Coronary artery (tissue), 2 donors: ENCODE data around the gene CD247.

Experiments used
- DNase-seq: peaks from one replicate; pipeline ENCODE4 v3.0.0-alpha.2; 2017; ENCODE audit warnings: low spot score
- H3K27ac ChIP-seq, 2 donors: fragments of 200-600 bp; sonication (generic); one replicate each; pipeline ENCODE4 v1.5.1; 2016 to 2019
- H3K4me3 ChIP-seq: fragments of 200-600 bp; sonication (generic); 2 replicates; pipeline ENCODE4 v1.5.1; 2016; ENCODE audit warnings: mild to moderate bottlenecking, moderate library complexity
- CTCF ChIP-seq: fragments of 200-600 bp; sonication (generic); IDR thresholded peaks from one replicate; pipeline ENCODE4 v1.5.1; 2019; ENCODE audit warnings: antibody characterized with exemption

CD247 gene

GRCh38 chr1:167446966-167447365 is 71.4 kb downstream of the CD247 start:
- no peak overlapping the region for H3K4me3 ChIP-seq
- DNase-seq = peak; percentile 1
- H3K27ac ChIP-seq = no peak overlapping the region
- no peak for TF ChIP-seq CTCF

GRCh38 chr1:167443757-167444156 is 74.6 kb downstream of the CD247 start:
- no peak for TF ChIP-seq CTCF
- no peak overlapping the region for H3K27ac ChIP-seq
- no peak overlapping the region for H3K4me3 ChIP-seq
- no peak for DNase-seq

- DNase-seq = no peak
- Histone ChIP-seq H3K27ac (no peak overlapping the region), H3K4me3 (no peak overlapping the region)
- TF ChIP-seq CTCF = no peak
Measured at GRCh38 chr1:167442854-167443565, 75.3 kb downstream of the CD247 start.

- DNase-seq = no peak
- Histone ChIP-seq H3K27ac (no peak overlapping the region), H3K4me3 (no peak overlapping the region)
- peak; percentile 70 for TF ChIP-seq CTCF
Measured at GRCh38 chr1:167442142-167442848, 76.0 kb downstream of the CD247 start.

- no peak for TF ChIP-seq CTCF
- no peak for DNase-seq
- Histone ChIP-seq H3K4me3 (no peak overlapping the region), H3K27ac (no peak overlapping the region)
Measured at GRCh38 chr1:167441222-167441621, 77.1 kb downstream of the CD247 start.

- TF ChIP-seq CTCF = no peak
- no peak overlapping the region for H3K4me3 ChIP-seq
- no peak overlapping the region for H3K27ac ChIP-seq
- DNase-seq = no peak
Measured at GRCh38 chr1:167440776-167441175, 77.6 kb downstream of the CD247 start.

GRCh38 chr1:167440345-167440744 is 78.0 kb downstream of the CD247 start:
- DNase-seq = no peak
- TF ChIP-seq CTCF = no peak
- H3K27ac ChIP-seq = no peak overlapping the region
- H3K4me3 ChIP-seq = no peak overlapping the region
